ENCODE measurements around the gene PSMB1.
"Not testable (repeated sequence)": the region's sequence is repeated elsewhere in the genome, so short reads cannot be mapped to it uniquely, and the experiment has no call there.

Gene PSMB1

GRCh38 chr6:170504479-170504878, 48.6 kb downstream of the PSMB1 start:
- Mint-ChIP-seq H3K9me3 (peaks cover 38% of the 10 kb centered on the region), H3K4me1 (peaks cover 5% of the 10 kb centered on the region), H3K27ac (no peak overlapping the region), H3K27me3 (ENCODE audit: low read depth, poor library complexity) (peaks cover 6% of the 10 kb centered on the region), H3K4me3 (no peak overlapping the region), H3K36me3 (ENCODE audit: low read depth) (peaks cover 18% of the 10 kb centered on the region)
- DNase-seq: no peak
- TF ChIP-seq CTCF (IDR thresholded peaks at IDR 0.05): no peak

- H3K4me1 Mint-ChIP-seq: peaks cover 5% of the 10 kb centered on the region
- TF ChIP-seq CTCF (IDR thresholded peaks at IDR 0.05): no peak
- DNase-seq: no peak
- no peak overlapping the region for H3K27ac Mint-ChIP-seq
- H3K9me3 Mint-ChIP-seq: peaks cover 38% of the 10 kb centered on the region
- peaks cover 18% of the 10 kb centered on the region for H3K36me3 Mint-ChIP-seq (ENCODE audit: low read depth)
- no peak overlapping the region for H3K4me3 Mint-ChIP-seq
- peaks cover 6% of the 10 kb centered on the region for H3K27me3 Mint-ChIP-seq (ENCODE audit: low read depth, poor library complexity)
Measured at GRCh38 chr6:170503414-170503761, 49.7 kb downstream of the PSMB1 start.

GRCh38 chr6:170502733-170503413, 50.2 kb downstream of the PSMB1 start:
- not testable (repeated sequence) for H3K27me3 Mint-ChIP-seq (ENCODE audit: low read depth, poor library complexity); H3K27ac Mint-ChIP-seq; H3K4me3 Mint-ChIP-seq; H3K4me1 Mint-ChIP-seq; DNase-seq
- H3K36me3 Mint-ChIP-seq (ENCODE audit: low read depth): peaks cover 18% of the 10 kb centered on the region
- H3K9me3 Mint-ChIP-seq: peaks cover 38% of the 10 kb centered on the region

GRCh38 chr6:170502268-170502667, 50.8 kb downstream of the PSMB1 start:
- not testable (repeated sequence) for H3K27me3 Mint-ChIP-seq (ENCODE audit: low read depth, poor library complexity); H3K27ac Mint-ChIP-seq; DNase-seq; H3K4me3 Mint-ChIP-seq
- Mint-ChIP-seq H3K4me1 (peaks cover 13% of the 10 kb centered on the region), H3K9me3 (peaks cover 38% of the 10 kb centered on the region), H3K36me3 (ENCODE audit: low read depth) (peaks cover 18% of the 10 kb centered on the region)

DNA sequence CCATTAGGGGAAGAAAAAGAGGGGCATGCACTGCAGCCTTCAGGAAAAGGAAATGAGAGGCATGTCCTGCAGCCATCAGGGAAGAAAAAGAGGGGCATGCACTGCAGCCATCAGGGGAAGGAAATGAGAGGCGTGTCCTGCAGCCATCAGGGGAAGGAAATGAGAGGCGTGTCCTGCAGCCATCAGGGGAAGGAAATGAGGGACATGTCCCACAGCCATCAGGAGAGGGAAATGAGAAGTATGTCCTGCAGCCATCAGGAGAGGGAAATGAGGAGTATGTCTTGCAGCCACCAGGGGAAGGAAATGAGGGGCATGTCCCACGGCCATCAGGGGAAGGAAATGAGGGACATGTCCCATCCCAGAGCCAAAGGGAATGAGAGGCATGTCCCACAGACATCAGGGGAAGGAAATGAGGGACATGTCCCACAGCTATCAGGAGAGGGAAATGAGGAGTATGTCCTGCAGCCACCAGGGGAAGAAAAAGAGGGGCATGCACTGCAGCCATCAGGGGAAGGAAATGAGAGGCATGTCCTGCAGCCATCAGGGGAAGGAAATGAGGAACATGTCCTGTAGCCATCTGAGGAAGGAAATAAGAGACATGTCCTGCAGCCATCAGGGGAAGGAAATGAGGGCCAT, 52.0 kb downstream of the PSMB1 start:
- peaks cover 38% of the 10 kb centered on the region for H3K9me3 Mint-ChIP-seq
- H3K36me3 Mint-ChIP-seq (ENCODE audit: low read depth): peaks cover 18% of the 10 kb centered on the region
- DNase-seq: no peak
- no peak for TF ChIP-seq CTCF (IDR thresholded peaks at IDR 0.05)
- H3K27me3 Mint-ChIP-seq (ENCODE audit: low read depth, poor library complexity): peaks cover 10% of the 10 kb centered on the region
- no peak overlapping the region for H3K27ac Mint-ChIP-seq
- H3K4me1 Mint-ChIP-seq: peaks cover 18% of the 10 kb centered on the region
- no peak overlapping the region for H3K4me3 Mint-ChIP-seq

DNA sequence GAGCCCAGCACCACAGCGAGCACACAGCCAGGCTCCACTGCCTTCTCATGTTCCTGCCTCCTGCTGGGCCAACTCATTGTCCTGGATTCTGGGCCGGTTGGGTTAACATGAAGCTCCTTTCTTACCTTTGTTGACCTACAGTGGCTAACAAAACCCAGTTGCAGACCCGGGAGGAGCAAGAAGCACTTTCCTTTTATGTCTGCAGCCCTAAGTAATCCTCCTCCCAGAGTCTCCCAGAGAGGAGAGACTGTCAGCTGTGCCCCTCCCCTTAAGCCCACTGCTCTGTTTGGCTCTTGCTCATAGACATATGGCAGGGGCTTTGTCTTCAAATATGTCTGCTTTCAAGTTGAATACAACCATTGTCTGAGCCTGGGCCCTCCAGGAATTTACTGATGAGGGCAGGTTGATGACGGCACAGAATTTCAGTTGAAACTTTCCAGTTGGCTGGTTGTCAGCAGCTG, 55.2 kb downstream of the PSMB1 start:
- H3K27ac Mint-ChIP-seq: peak overlapping the region; percentile 71
- no peak overlapping the region for H3K4me3 Mint-ChIP-seq
- peaks cover 4% of the 10 kb centered on the region for H3K27me3 Mint-ChIP-seq (ENCODE audit: low read depth, poor library complexity)
- DNase-seq: no peak
- TF ChIP-seq CTCF (IDR thresholded peaks at IDR 0.05): no peak
- peaks cover 20% of the 10 kb centered on the region for H3K4me1 Mint-ChIP-seq
- H3K36me3 Mint-ChIP-seq (ENCODE audit: low read depth): peaks cover 12% of the 10 kb centered on the region
- peaks cover 38% of the 10 kb centered on the region for H3K9me3 Mint-ChIP-seq

- Mint-ChIP-seq H3K4me3 (no peak overlapping the region), H3K4me1 (peaks cover 20% of the 10 kb centered on the region), H3K27me3 (ENCODE audit: low read depth, poor library complexity) (peaks cover 9% of the 10 kb centered on the region), H3K27ac (no peak overlapping the region), H3K9me3 (peaks cover 10% of the 10 kb centered on the region), H3K36me3 (ENCODE audit: low read depth) (no peaks in the 10 kb centered on the region)
- TF ChIP-seq CTCF (IDR thresholded peaks at IDR 0.05): no peak
- no peak for DNase-seq
Measured at GRCh38 chr6:170493354-170493753, 59.8 kb downstream of the PSMB1 start.

All from nephron progenitor cell (in vitro differentiated cells).